ENCODE results near the gene TTC7B.

TTC7B gene

GRCh38 chr14:90519262-90519920 lies 296.8 kb downstream of the TTC7B start:
- Histone ChIP-seq H3K36me3 (ENCODE audit: low read length) (no peaks in the 10 kb centered on the region), H3K79me2 (ENCODE audit: insufficient read depth, low read length) (no peaks in the 10 kb centered on the region), H3K9me3 (ENCODE audit: insufficient read depth, low read length) (no peaks in the 10 kb centered on the region), H3F3A (ENCODE audit: insufficient read depth) (no peaks in the 10 kb centered on the region), H3K27me3 (ENCODE audit: low read length) (no peaks in the 10 kb centered on the region), H3K27ac (ENCODE audit: low read depth, low read length) (no peak overlapping the region), H3K9me2 (replicated peaks; ENCODE audit: insufficient read depth, low read length) (no peaks in the 10 kb centered on the region), H3K9ac (ENCODE audit: low read length) (no peak overlapping the region), H3K4me3 (ENCODE audit: insufficient read depth, low read length, poor library complexity, severe bottlenecking) (no peak overlapping the region), H4K20me1 (ENCODE audit: low read depth, low read length) (no peaks in the 10 kb centered on the region), H3K4me2 (ENCODE audit: low read depth, low read length, poor library complexity, severe bottlenecking) (no peak overlapping the region), H2AFZ (ENCODE audit: low read depth, low read length, severe bottlenecking) (no peak overlapping the region)
- TF ChIP-seq CTCF (IDR thresholded peaks at IDR 0.05; ENCODE audit: insufficient read depth, low read length, poor library complexity, severe bottlenecking) (no peak), EZH2phosphoT487 (conservative IDR thresholded peaks at IDR 0.05; ENCODE audit: low read length) (no peak)

- Histone ChIP-seq H2AFZ (ENCODE audit: low read depth, low read length, severe bottlenecking) (no peak overlapping the region), H3K4me3 (ENCODE audit: insufficient read depth, low read length, poor library complexity, severe bottlenecking) (no peak overlapping the region), H3F3A (ENCODE audit: insufficient read depth) (no peaks in the 10 kb centered on the region), H4K20me1 (ENCODE audit: low read depth, low read length) (no peaks in the 10 kb centered on the region), H3K4me2 (ENCODE audit: low read depth, low read length, poor library complexity, severe bottlenecking) (no peak overlapping the region), H3K79me2 (ENCODE audit: insufficient read depth, low read length) (no peaks in the 10 kb centered on the region), H3K27me3 (ENCODE audit: low read length) (no peaks in the 10 kb centered on the region), H3K9me3 (ENCODE audit: insufficient read depth, low read length) (no peaks in the 10 kb centered on the region), H3K9me2 (replicated peaks; ENCODE audit: insufficient read depth, low read length) (no peaks in the 10 kb centered on the region), H3K27ac (ENCODE audit: low read depth, low read length) (no peak overlapping the region), H3K36me3 (ENCODE audit: low read length) (no peaks in the 10 kb centered on the region), H3K9ac (ENCODE audit: low read length) (no peak overlapping the region)
- peak; percentile 70 for TF ChIP-seq CTCF (IDR thresholded peaks at IDR 0.05; ENCODE audit: insufficient read depth, low read length, poor library complexity, severe bottlenecking)
- TF ChIP-seq EZH2phosphoT487 (conservative IDR thresholded peaks at IDR 0.05; ENCODE audit: low read length) = no peak
Measured at GRCh38 chr14:90518941-90519256, 297.3 kb downstream of the TTC7B start.

- H2AFZ ChIP-seq (ENCODE audit: low read depth, low read length, severe bottlenecking) = no peak overlapping the region
- H3K9ac ChIP-seq (ENCODE audit: low read length) = no peak overlapping the region
- no peaks in the 10 kb centered on the region for H3K9me2 ChIP-seq (replicated peaks; ENCODE audit: insufficient read depth, low read length)
- H3K27ac ChIP-seq (ENCODE audit: low read depth, low read length) = no peak overlapping the region
- H3K27me3 ChIP-seq (ENCODE audit: low read length) = no peaks in the 10 kb centered on the region
- H4K20me1 ChIP-seq (ENCODE audit: low read depth, low read length) = no peaks in the 10 kb centered on the region
- no peaks in the 10 kb centered on the region for H3K36me3 ChIP-seq (ENCODE audit: low read length)
- TF ChIP-seq CTCF (IDR thresholded peaks at IDR 0.05; ENCODE audit: insufficient read depth, low read length, poor library complexity, severe bottlenecking) (no peak), EZH2phosphoT487 (conservative IDR thresholded peaks at IDR 0.05; ENCODE audit: low read length) (no peak)
- H3K79me2 ChIP-seq (ENCODE audit: insufficient read depth, low read length) = no peaks in the 10 kb centered on the region
- H3K4me3 ChIP-seq (ENCODE audit: insufficient read depth, low read length, poor library complexity, severe bottlenecking) = no peak overlapping the region
- H3F3A ChIP-seq (ENCODE audit: insufficient read depth) = no peaks in the 10 kb centered on the region
- H3K9me3 ChIP-seq (ENCODE audit: insufficient read depth, low read length) = no peaks in the 10 kb centered on the region
- H3K4me2 ChIP-seq (ENCODE audit: low read depth, low read length, poor library complexity, severe bottlenecking) = no peak overlapping the region
Measured at GRCh38 chr14:90518069-90518940, 297.9 kb downstream of the TTC7B start.

Measured in SU-DHL-6 (cell line).